GM18861 (cell line): ENCODE data around the gene CTIF.

Experiments used
- ATAC-seq: cut with Tn5 transposase; IDR thresholded peaks from one replicate; pipeline ENCODE4 v1.9.1; 2021; ENCODE audit not compliant: unreplicated experiment

CTIF gene

DNA sequence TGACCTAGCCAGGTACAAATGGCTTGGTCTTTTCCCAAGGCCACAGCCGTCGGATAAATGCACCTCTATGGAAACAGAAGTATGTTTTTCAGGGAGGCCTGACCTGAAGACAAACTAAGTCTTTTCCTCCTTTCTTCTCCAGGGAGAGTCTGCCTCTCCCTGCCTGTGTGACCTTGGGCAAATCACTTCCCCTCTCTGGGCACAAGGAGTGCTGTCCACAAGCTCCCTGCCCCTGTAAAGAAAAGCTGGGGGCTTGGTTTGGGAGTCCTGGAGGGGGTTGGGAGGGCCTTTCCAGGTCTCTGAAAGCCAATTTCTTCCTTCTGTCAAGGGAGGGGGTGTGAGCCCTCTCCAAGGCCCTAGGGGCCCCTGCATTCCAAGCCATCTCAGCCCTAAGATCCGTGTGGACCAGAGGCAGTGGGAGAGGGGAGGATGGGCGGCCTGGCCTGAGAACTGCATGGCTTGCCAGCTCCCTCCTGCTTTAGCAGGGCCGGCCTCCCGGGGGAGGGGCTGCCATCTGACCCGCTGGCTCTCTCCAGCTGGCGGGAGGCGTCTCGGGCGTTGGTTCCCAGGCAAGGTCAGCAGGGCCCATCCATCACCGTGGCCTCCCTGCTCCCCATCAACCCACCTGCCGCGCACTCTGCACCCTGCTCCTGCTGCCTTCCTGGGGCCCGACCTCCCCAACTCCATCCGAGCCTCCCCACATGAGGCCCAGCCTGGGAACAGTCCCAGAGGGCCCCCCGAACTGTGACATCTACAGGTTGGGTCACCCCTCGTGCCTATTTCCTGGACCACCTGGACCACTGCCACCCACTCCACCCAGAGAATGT lies 350.5 kb downstream of the CTIF start:
- ATAC-seq = no peak

DNA sequence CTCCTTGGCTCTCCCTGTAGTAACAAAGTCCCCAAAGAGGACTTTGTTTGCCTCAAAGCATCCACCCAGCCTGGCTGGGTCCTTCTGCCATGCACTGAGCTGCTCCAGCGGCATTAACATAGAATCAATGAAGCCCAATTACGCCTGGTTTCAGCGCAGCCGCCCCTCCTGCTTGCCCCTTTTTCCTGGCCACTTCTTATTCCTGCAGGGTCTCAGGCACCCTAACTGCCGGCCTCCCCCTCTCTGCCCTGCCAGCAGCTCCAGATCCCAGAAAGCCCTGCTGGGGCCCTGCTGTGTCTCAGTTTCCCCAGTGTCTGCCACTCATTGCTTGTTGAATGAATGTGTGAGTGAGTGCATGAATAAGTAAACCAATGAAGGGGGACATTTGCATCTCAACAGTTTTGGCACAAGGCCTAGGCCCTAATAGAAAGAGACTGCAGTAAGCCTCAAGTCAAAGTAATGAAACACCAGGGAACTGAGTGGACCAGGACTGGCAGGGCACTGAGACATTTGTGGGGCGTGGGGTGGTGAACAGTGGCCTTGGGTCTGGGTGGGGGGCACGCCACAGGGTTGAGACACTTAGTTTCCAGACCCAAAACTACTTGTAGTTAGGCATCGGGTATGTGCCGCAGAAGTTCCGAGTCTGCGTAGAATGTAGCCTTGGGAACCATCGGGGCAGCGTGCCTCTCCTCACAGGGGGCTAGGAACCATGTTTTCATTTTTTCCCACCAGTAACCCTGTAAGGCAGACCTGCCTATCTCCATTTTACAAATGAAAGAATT lies 351.3 kb downstream of the CTIF start:
- ATAC-seq = no peak

DNA sequence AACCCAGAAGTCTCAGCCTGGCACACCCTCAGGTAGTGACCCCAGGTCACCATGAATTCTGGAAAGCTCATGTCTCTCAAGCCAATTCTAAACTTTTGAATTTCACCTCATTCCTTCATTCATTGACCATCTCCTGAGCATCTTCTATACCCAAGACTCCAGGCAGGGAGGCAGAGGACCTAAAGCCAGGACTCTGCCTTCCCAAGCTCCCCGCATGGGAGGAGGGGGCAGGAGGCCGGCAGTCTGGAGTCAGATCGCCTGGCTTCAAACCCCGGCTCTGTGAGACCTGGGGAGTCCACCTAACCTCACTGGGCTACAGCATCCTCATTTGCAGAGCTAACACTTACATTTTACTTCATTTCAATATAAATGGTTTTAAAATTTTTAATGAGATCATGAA lies 352.9 kb downstream of the CTIF start:
- no peak for ATAC-seq

DNA sequence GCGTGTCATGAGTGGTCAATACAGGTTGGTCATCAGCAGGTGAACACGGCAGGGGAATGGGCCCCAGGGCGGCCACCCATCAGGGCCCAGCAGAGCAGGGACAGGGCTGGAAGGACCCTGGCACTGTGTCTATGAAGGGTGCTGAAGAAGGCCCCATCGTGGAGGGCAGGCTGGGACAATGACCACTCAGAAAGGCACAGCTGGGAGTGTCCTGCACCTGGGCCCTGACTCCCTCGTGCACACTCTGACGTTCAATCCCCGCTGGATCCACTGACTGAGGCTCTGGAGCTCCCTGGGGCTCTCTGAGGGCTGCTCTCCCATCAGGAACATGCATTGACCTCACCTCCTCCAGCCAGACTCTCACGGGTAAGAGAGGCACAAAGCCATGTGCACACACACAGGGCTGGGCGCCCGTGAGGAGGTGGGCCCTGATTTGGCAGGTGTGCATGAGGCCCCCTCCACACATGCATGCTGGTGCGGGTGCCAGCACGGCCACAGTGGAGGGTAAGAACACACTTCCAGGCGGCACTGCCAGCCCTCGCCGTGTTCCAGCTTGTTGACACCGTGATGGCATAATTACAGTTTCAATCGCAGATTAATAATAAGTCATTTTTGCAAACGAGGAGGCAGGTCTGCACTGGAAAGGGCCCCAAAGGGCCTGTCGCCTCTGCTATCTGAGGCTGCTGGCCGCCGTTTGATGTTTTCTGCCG lies 353.5 kb downstream of the CTIF start:
- no peak for ATAC-seq

DNA sequence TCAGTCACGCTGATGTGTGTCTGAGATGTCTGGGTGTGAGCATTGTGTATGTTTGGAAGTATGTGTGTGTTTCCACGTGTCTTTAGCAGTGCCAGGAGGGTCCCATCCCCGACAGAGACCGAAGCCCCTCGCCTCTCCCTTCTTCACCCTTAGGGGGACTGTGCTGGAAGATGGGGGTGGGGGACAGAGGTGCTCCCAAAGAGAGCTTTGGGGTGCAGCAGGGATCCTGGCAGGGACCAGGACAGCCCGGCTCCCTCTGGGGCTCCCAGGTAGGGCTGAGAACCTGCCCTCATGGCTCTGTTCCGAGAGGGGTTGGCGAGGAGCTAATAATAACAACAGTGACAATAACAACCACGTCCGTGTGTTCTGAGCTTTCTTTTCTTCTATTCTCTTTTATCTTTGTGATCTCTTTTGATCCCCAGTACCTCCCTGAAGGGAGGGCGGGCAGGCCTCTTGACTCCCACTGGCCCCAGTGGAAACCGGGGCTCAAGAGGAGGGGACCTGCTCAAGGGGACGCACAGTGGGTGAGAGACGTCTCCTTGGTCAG lies 354.3 kb downstream of the CTIF start:
- ATAC-seq = no peak

DNA sequence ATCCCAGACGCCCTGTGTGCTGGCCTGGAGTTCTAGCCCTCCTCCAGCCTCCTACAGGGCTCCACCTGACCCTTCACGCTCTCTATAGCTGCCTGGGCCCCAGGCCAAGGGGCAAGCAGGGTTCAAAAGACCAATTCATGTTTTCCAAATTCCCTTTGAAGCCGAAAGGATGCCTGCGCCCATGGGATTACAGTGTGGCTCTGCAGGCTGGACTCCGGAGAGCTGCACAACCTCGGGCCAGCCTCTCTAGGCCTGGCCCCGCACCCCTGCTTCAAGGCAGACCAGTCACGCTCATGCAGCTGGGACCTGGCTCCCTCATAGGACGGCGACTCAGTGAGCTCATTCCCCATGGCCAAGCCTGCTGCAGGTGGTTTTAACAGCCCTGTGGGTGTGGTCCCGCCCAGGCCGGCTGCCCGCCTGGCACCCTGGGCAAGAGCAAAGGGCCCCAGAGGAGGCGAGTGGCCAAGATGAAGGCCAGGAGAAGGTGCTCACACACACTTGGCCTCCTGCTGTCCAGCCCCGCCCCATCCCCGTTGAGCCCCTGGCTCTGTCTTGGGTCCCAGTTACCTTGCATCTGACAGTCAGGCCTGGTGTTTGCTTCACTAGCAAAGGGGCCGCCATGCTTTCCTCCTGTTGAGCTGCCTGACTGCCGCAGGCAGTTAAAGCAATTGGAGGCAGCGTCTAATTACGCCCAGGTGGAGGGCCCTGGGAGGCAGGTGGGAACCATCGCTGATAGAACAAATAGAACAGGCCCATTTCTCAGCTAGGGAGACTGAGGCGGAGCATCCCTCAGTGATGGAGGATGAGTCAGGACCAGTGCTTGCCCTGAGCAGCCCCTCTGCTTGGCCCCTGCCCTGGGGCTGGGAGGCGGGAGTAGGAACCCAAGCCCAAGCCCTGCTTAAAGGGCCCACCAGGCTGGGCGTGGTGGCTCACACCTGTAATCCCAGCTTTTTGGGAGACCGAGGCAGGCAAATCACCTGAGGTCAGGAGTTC lies 355.1 kb downstream of the CTIF start:
- no peak for ATAC-seq

DNA sequence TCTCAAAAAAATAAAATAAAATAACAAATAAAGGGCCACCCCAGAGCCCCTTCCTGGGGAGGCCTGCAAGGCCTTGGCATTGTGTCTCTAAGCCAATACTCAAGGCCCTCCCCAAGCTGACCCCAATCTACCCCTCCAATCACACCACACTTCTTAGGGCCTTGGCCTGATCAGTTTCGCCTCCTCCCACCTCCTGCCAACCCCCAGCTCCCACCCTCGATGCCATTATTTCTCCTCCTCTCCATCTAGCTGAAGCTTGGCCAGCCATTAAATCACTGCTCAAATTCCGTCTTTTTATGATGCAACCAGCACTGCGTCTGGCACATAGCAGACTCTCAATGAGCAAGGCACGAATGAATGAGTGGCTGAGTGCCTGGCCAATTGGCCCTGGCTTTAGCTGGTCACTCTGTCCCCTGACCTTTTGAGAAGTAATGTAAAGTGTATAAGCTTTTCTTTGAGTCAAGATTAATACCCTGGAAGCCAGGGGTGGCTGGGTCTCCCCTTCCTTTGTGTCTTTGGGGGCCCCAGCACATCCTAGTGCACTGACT lies 356.0 kb downstream of the CTIF start:
- no peak for ATAC-seq

DNA sequence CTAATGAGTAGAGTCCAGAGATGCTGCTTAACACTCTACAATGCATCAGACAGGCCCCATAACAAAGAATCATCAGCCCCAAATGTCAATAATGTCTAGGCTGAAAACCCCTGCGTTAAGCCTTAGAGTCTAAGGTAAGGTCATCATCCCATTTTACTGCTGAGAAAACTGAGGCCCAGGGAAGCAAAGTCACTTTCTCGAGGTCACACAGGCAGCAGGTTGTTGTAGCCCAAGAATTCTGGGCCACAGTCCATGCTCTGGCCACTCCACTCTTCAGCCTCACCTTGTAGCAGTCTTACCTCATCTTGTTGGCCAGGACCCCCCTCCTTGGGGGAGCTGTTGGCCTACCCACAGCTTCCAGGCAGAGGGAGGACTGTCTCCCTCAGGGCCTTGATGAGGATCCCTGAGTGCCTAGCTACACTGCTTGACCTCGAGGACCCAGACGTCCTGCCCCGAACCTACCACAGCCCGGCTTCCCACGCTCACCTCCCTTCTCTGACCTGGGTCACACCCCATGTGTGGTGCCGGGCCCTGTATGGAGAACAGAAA lies 357.6 kb downstream of the CTIF start:
- ATAC-seq = no peak

DNA sequence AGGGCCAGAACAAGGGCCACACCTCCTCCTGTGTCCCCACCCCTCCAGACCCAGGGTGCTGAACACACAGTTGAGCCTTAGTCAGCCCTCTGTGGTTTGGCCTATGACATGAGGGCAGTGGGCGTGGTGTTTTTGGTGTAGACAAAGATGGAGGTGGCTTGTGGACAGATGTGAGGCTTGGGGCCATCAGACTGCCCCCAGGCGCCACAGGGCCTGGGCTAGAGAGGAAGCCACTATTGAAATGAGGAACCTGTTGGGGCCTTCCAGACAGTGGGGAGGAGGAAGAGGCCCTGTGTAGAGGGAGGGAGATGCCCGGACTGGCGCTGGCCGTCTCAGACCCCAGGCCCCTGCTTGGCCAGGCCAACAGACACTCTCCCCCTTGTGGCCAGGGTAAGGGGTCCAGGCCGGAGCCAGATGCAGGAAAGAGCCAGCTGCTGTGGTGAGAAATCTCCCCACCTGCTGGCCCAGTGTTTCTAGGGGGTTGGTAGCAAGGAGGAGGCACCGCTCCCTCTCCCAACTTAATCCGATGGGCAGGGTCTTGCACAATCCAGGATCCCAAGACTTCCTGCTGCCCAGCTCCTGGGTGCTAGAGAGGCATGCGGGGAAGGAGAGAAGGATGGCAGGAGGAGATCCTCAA lies 358.2 kb downstream of the CTIF start:
- peak; percentile 40 for ATAC-seq

DNA sequence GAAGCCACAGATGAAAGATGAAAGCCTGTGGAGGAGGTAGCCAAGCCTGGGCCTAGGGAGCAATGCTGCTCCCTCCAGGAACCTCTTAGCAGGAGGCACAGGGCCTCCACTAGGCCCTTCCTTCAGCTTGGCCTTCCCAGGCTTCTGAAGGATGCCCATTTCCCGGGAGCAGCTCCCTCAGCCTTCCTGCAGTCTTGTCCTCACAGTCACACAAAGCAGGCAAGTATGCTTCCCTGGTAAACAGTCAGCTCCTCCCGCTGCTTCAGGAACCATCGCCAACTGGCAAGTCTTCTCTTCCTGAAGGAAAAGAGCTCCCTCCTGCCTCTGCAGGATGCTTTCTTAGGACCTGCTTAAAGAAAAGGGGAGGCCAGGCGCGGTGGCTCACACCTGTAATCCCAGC lies 358.7 kb downstream of the CTIF start:
- no peak for ATAC-seq

DNA sequence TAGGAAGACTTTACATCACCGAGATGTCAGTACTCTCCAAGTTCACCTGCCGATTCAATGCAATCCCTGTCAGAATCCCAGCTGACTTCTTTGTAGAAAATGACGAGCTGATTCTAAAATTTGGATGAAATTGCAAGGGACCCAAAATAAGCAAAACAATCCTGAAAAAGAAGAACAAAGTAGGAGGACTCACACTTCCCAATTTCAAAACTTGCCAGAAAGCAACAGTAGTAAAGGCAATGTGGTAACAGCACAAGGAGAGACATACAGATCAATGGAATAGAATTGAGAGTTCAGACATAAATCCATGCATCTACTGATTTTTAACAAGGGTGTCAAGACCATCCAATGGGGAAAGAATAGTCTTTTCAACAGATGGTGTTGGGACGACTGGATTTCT lies 359.7 kb downstream of the CTIF start:
- ATAC-seq = no peak

DNA sequence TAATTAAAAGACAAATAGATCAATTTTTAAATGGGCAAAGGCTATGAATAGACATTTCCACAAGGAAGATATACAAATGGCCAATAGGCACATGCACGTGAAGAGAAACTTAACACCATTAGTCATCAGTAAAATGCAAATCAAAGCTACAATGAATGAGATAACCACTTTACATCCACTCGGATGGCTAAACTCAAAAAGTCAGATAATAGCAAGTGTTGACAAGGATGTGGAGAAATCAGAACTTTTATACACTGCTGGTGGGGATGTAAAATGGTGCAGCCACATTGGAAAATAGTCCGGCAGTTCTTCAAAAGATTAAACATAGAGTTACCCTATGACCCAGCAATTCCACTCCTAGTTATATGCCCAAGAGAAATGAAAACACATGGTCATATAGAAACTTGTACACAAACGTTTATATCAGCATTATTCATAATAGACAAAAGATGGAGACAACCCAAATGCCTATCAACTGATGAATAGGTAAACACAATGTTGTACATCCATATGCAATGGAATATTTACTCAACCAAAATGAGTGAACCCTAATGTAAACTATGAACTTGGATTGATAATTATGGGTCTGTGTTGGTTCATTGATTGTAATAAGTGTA lies 360.8 kb downstream of the CTIF start:
- ATAC-seq = no peak

DNA sequence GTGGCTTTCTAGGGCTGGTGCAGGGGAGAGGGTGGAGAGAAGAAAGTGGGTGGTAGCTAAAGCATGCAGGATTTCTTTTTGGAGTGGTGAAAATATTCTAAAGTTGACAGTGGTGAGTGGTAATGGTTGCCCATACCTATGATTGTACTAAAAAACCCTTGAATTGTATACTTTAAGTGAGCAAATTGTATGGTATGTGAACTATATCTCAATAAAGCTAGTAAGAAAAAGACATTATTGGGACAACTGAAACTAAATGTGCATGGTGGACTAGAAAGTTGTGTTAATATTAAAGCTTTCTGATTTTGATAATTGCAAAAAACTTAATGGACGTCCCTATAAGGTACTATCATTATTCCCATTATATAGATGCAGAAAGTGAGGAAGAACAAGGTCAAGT lies 361.6 kb downstream of the CTIF start:
- ATAC-seq = no peak

DNA sequence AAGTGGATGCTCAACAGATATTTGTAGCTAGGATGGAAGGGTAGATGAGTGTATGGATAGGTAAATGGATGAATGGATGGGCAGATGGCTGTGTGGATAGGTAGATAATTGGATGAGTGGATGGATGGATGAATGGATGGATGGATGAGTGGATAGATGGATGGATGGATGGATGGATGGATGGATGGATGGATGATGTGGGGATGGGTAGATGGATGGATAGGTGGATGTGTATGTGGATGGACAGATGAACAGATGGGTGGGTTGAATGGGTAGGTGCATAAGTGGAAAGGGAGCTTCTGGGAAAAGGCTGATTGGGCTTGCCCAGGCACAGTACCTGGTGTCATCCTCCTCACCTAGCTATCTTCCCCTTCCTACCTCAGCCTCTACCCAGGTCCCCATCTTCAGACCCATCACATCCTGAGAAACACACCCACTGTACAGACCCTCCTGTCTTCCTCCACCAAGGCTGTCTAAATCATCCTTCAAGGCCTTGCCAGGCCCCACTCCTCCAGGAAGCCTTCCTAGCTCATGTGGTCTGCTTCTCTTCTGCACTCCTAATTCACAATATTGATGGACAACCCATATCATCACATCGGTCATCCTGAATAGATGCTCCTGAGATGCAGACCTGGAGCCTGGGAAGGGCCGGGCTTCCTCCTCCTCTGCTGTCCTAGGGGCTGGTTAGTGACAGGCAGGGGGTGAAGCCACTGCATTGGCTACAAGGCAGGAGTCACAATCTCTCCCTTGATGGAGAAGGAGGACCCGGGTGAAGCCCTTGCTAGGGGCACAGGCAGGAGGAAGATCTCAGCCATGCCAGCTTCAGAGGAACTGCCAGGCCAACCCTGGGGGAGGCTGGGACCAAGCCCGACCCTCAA lies 362.6 kb downstream of the CTIF start:
- ATAC-seq = no peak

DNA sequence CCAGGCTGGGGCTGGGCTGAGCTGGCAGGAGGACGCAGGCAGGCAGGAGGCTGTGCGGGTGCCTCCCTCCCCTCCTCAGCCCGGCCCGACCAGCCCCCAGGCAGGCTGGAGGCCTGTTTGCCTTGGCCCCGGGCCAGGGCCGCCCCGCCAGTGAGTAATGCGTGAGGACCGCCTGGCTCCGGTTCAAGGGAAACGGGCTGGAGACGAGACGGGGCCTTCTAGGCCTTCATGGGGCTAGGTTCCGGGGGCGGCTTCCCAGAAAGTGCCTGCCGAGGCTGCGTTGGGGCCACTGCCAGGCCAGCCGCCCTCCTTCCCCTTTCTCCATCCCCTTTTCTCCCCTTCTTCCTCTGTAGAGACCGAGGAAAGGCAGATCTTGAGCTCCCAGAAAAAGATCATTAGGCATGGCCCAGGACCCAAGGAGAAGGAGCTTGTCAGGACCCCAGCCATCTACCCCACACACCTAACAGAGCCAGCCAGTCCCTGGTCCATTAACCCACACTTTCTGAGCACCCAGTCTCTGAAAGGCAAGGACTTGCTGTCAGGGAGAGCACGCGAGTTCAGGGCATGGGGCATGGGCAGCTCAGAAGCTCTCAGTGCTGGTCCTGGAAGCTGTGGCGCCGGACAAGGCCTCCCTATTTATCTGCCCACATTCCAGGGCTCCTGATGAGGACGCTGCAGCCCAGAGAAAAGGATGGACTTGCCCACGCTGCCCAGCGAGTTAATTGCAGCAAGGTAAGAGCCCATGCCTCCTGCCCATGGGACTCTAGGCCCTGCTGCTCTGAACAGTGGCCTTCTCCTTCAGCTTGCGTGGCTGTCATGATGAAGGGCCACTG lies 363.4 kb downstream of the CTIF start:
- no peak for ATAC-seq

DNA sequence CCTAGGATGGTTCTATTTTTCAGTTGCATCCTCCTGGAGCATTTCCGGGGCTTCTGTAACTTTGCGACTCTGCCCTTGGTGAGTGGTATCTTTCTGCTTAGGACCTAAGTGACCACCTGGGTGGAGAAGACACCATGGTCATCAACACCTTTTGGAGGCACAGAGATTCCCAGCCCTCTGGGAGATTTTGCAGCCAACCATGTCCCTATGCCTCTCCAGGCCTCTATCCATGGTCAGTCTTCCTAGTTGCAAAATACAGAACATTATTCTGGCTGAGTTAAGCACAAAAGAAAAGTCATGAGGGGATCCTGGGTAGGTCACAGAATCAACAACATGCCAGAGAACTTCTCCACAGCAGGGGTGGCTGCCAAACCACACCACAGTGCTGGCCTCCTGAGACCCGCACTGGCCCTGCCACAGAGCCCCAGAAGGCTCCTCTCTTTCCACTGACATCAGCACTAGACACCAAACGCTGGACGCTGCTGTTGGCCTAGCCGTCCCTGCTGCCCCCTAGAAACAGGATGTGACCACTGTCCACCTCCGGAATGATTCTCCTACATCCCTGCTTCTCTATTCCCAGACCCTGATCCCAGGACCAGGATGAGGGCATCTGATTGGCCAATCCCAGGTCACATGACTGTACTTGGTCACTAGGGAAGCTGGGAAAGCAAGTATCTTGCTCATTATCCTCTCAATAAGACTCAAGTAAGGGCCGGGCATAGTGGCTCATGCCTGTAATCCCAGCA lies 364.2 kb downstream of the CTIF start:
- ATAC-seq = no peak
